Measurements from ENCODE around the gene ERCC5. TPM values are rescaled to one million over a fixed set of nuclear protein-coding genes. Genes with fewer than 3 reads are reported as not detected.

The ERCC5 gene
- total and polyA plus RNA-seq, 2 donors (not counting 1 experiment from before 2014, with no cell fraction given): 34.7 to 88.3 TPM

GRCh38 chr13:102897371-102898138, 51.7 kb downstream of the ERCC5 start:
- no peaks in the 10 kb centered on the region for H3K79me2 ChIP-seq (ENCODE audit: control insufficient read depth, insufficient read depth, low read length)
- intact Hi-C loops (cut with micrococcal nuclease): no loop called here
- no peak overlapping the region for H3K27ac Mint-ChIP-seq
- no peak overlapping the region for H3K9ac ChIP-seq (ENCODE audit: low read length)
- peaks cover 3% of the 10 kb centered on the region for H3K4me1 Mint-ChIP-seq
- H3K4me2 ChIP-seq (replicated peaks; ENCODE audit: low read depth, low read length, poor library complexity, severe bottlenecking): no peak overlapping the region
- ChIA-PET POLR2A (no interaction called here), CTCF (interaction anchor here (2.0 kb wide), 1 partner anchor 27 kb away, joined by 6 read pairs; no protein-coding TSS in a partner anchor)
- H3K4me1 ChIP-seq (ENCODE audit: control insufficient read depth in 2 of 2, insufficient read depth in 2 of 2, low read length in 2 of 2): peaks cover 6% of the 10 kb centered on the region in 2 donors
- no peaks in the 10 kb centered on the region for H4K20me1 ChIP-seq (ENCODE audit: control insufficient read depth, insufficient read depth, low read length, poor library complexity, severe bottlenecking)
- DNase-seq: no peak
- no peaks in the 10 kb centered on the region for H3K27me3 Mint-ChIP-seq
- H3K27me3 ChIP-seq (replicated peaks in 1 of 4; ENCODE audit: control extremely low read depth in 1 of 4, control insufficient read depth in 3 of 4, insufficient read depth in 4 of 4, low read length in 3 of 4): no peaks in the 10 kb centered on the region
- WGBS (ENCODE audit: insufficient coverage): 97% methylated on average over 6 of the region's 6 CpGs
- no peak overlapping the region for H3K4me3 ChIP-seq (ENCODE audit: control extremely low read depth in 1 of 5, extremely low read depth in 1 of 5, insufficient read depth in 1 of 5, low read depth in 2 of 5, low read length in 4 of 5)
- no peak overlapping the region for H3K27ac ChIP-seq (ENCODE audit: low read length in 2 of 2)
- no peaks in the 10 kb centered on the region for H3K9me3 ChIP-seq (ENCODE audit: control extremely low read depth in 1 of 3, control insufficient read depth in 2 of 3, insufficient read depth in 1 of 3, low read length in 2 of 3)
- no peaks in the 10 kb centered on the region for H3K9me3 Mint-ChIP-seq (ENCODE audit: insufficient read depth)
- H3K36me3 ChIP-seq (replicated peaks in 1 of 2; ENCODE audit: control extremely low read depth in 1 of 2, control insufficient read depth in 1 of 2, extremely low read depth in 1 of 2, insufficient read depth in 2 of 2, low read length in 1 of 2): no peaks in the 10 kb centered on the region
- H3K4me3 Mint-ChIP-seq: no peak overlapping the region
- ATAC-seq (ENCODE audit: low read depth): no peak
- no peak for TF ChIP-seq EZH2 (IDR thresholded peaks at IDR 0.05; ENCODE audit: borderline replicate concordance, insufficient read depth, low read depth, low read length, poor library complexity, severe bottlenecking)
- no peak for TF ChIP-seq CTCF (IDR thresholded peaks at IDR 0.05)
- H2AFZ ChIP-seq (ENCODE audit: insufficient read depth, low read depth, low read length, poor library complexity, severe bottlenecking): no peak overlapping the region

GRCh38 chr13:102900193-102900608, 54.4 kb downstream of the ERCC5 start:
- Histone ChIP-seq H3K9me3 (ENCODE audit: control extremely low read depth in 1 of 3, control insufficient read depth in 2 of 3, insufficient read depth in 1 of 3, low read length in 2 of 3) (no peaks in the 10 kb centered on the region), H3K27me3 (replicated peaks in 1 of 4; ENCODE audit: control extremely low read depth in 1 of 4, control insufficient read depth in 3 of 4, insufficient read depth in 4 of 4, low read length in 3 of 4) (no peaks in the 10 kb centered on the region), H2AFZ (ENCODE audit: insufficient read depth, low read depth, low read length, poor library complexity, severe bottlenecking) (no peak overlapping the region), H3K27ac (ENCODE audit: low read length in 2 of 2) (no peak overlapping the region), H3K4me1 (ENCODE audit: control insufficient read depth in 2 of 2, insufficient read depth in 2 of 2, low read length in 2 of 2) (peaks cover 6% of the 10 kb centered on the region in 2 donors), H3K4me3 (ENCODE audit: control extremely low read depth in 1 of 5, extremely low read depth in 1 of 5, insufficient read depth in 1 of 5, low read depth in 2 of 5, low read length in 4 of 5) (no peak overlapping the region), H3K36me3 (replicated peaks in 1 of 2; ENCODE audit: control extremely low read depth in 1 of 2, control insufficient read depth in 1 of 2, extremely low read depth in 1 of 2, insufficient read depth in 2 of 2, low read length in 1 of 2) (no peaks in the 10 kb centered on the region), H3K9ac (ENCODE audit: low read length) (no peak overlapping the region), H3K4me2 (replicated peaks; ENCODE audit: low read depth, low read length, poor library complexity, severe bottlenecking) (no peak overlapping the region), H3K79me2 (ENCODE audit: control insufficient read depth, insufficient read depth, low read length) (no peaks in the 10 kb centered on the region), H4K20me1 (ENCODE audit: control insufficient read depth, insufficient read depth, low read length, poor library complexity, severe bottlenecking) (no peaks in the 10 kb centered on the region)
- TF ChIP-seq CTCF (IDR thresholded peaks at IDR 0.05) (no peak), EZH2 (IDR thresholded peaks at IDR 0.05; ENCODE audit: borderline replicate concordance, insufficient read depth, low read depth, low read length, poor library complexity, severe bottlenecking) (no peak)
- POLR2A ChIA-PET: no interaction called here
- DNase-seq: no peak
- H3K4me3 Mint-ChIP-seq: no peak overlapping the region
- intact Hi-C loops (cut with micrococcal nuclease): no loop called here
- WGBS (ENCODE audit: insufficient coverage): no CpG with 5 or more reads among the region's 4 CpGs
- H3K9me3 Mint-ChIP-seq (ENCODE audit: insufficient read depth): no peaks in the 10 kb centered on the region
- no peak overlapping the region for H3K27ac Mint-ChIP-seq
- H3K27me3 Mint-ChIP-seq: no peaks in the 10 kb centered on the region
- H3K4me1 Mint-ChIP-seq: peaks cover 3% of the 10 kb centered on the region
- ATAC-seq (ENCODE audit: low read depth): no peak
- CTCF ChIA-PET: no interaction called here
